ENCODE results near the gene PCYT1B. TPM values are rescaled to one million over a fixed set of nuclear protein-coding genes. Genes with fewer than 3 reads are reported as not detected.

PCYT1B gene
- total RNA-seq, 1 experiment from 2014 or later = 20.7 TPM

DNA sequence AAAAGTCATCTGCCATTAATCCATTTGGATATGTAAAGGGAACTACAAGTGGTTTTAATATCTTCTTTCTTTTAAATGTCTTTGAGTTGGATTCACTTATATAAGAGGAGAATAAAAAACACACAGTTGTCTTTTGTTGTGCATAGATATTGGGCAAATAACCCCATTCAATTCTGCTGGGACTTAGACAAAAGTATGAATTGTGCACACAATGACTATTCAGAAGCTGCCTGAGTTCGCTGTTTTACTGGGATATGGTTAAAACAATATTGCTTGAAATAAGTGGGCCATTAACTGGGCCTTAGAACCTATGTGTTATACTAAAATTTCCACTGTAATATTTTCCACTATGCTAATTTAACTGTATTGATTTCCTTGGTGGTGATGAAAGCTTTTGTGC lies 71.7 kb downstream of the PCYT1B start (continued):
- TF ChIP-seq ZNF219 (CRISPR knock-in tag; IDR thresholded peaks at IDR 0.05; ENCODE audit: borderline replicate concordance) (no peak), ZNF232 (CRISPR knock-in tag; IDR thresholded peaks at IDR 0.05) (no peak), FOXK1 (CRISPR knock-in tag; IDR thresholded peaks at IDR 0.05) (no peak), ETV6 (CRISPR knock-in tag; IDR thresholded peaks at IDR 0.05) (no peak), TCF7 (CRISPR knock-in tag; IDR thresholded peaks at IDR 0.05; ENCODE audit: low read depth) (no peak)
- TF ChIP-seq, protein P1, sequence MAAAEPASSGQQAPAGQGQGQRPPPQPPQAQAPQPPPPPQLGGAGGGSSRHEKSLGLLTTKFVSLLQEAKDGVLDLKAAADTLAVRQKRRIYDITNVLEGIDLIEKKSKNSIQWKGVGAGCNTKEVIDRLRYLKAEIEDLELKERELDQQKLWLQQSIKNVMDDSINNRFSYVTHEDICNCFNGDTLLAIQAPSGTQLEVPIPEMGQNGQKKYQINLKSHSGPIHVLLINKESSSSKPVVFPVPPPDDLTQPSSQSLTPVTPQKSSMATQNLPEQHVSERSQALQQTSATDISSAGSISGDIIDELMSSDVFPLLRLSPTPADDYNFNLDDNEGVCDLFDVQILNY (CRISPR knock-in tag; IDR thresholded peaks at IDR 0.05) = no peak
- TF ChIP-seq, protein P2, sequence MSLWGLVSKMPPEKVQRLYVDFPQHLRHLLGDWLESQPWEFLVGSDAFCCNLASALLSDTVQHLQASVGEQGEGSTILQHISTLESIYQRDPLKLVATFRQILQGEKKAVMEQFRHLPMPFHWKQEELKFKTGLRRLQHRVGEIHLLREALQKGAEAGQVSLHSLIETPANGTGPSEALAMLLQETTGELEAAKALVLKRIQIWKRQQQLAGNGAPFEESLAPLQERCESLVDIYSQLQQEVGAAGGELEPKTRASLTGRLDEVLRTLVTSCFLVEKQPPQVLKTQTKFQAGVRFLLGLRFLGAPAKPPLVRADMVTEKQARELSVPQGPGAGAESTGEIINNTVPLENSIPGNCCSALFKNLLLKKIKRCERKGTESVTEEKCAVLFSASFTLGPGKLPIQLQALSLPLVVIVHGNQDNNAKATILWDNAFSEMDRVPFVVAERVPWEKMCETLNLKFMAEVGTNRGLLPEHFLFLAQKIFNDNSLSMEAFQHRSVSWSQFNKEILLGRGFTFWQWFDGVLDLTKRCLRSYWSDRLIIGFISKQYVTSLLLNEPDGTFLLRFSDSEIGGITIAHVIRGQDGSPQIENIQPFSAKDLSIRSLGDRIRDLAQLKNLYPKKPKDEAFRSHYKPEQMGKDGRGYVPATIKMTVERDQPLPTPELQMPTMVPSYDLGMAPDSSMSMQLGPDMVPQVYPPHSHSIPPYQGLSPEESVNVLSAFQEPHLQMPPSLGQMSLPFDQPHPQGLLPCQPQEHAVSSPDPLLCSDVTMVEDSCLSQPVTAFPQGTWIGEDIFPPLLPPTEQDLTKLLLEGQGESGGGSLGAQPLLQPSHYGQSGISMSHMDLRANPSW (CRISPR knock-in tag; conservative IDR thresholded peaks at IDR 0.05; ENCODE audit: low read depth) = no peak
- TF ChIP-seq, protein P3, sequence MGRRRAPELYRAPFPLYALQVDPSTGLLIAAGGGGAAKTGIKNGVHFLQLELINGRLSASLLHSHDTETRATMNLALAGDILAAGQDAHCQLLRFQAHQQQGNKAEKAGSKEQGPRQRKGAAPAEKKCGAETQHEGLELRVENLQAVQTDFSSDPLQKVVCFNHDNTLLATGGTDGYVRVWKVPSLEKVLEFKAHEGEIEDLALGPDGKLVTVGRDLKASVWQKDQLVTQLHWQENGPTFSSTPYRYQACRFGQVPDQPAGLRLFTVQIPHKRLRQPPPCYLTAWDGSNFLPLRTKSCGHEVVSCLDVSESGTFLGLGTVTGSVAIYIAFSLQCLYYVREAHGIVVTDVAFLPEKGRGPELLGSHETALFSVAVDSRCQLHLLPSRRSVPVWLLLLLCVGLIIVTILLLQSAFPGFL (CRISPR knock-in tag; IDR thresholded peaks at IDR 0.05; ENCODE audit: borderline replicate concordance) = no peak
- TF ChIP-seq, protein P4, sequence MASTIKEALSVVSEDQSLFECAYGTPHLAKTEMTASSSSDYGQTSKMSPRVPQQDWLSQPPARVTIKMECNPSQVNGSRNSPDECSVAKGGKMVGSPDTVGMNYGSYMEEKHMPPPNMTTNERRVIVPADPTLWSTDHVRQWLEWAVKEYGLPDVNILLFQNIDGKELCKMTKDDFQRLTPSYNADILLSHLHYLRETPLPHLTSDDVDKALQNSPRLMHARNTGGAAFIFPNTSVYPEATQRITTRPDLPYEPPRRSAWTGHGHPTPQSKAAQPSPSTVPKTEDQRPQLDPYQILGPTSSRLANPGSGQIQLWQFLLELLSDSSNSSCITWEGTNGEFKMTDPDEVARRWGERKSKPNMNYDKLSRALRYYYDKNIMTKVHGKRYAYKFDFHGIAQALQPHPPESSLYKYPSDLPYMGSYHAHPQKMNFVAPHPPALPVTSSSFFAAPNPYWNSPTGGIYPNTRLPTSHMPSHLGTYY (CRISPR knock-in tag; IDR thresholded peaks at IDR 0.05) = no peak

DNA sequence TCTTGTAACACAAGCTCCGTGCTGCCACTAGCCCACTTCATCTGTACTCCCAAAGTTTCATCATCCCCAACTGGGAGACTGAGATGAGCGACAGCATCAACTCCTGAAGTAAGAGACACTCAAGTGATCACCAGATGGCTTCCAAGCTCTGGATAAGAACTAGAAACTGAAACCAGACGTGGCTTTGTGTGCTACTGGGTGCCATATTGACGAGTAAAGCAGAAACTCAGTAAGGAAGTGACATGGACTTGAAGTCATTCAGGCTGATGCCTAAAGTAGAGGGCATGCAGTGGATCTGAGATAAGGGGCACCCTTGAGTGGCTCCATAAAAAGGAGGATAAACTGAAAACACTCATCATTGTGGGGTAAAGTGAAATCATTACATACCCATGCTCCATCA lies 72.4 kb downstream of the PCYT1B start:
- Mint-ChIP-seq H3K9me3 (no peaks in the 10 kb centered on the region), H3K4me1 (no peaks in the 10 kb centered on the region), H3K4me3 (no peak overlapping the region), H3K27me3 (ENCODE audit: low read depth) (no peaks in the 10 kb centered on the region), H3K36me3 (peaks cover 19% of the 10 kb centered on the region), H3K27ac (no peak overlapping the region)
- DNase-seq (ENCODE audit: low spot score) (no peak), ATAC-seq (no peak)
- CTCF ChIA-PET = no interaction called here
- POLR2A ChIA-PET = no interaction called here
- TF ChIP-seq, protein P5, sequence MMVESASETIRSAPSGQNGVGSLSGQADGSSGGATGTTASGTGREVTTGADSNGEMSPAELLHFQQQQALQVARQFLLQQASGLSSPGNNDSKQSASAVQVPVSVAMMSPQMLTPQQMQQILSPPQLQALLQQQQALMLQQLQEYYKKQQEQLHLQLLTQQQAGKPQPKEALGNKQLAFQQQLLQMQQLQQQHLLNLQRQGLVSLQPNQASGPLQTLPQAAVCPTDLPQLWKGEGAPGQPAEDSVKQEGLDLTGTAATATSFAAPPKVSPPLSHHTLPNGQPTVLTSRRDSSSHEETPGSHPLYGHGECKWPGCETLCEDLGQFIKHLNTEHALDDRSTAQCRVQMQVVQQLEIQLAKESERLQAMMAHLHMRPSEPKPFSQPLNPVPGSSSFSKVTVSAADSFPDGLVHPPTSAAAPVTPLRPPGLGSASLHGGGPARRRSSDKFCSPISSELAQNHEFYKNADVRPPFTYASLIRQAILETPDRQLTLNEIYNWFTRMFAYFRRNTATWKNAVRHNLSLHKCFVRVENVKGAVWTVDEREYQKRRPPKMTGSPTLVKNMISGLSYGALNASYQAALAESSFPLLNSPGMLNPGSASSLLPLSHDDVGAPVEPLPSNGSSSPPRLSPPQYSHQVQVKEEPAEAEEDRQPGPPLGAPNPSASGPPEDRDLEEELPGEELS (CRISPR knock-in tag; IDR thresholded peaks at IDR 0.05) = no peak
- TF ChIP-seq ZNF263 (CRISPR knock-in tag; IDR thresholded peaks at IDR 0.05; ENCODE audit: low read depth) (no peak), CREM (CRISPR knock-in tag; IDR thresholded peaks at IDR 0.05) (no peak), HMGA2 (CRISPR knock-in tag; IDR thresholded peaks at IDR 0.05) (no peak)
- TF ChIP-seq, protein P6, sequence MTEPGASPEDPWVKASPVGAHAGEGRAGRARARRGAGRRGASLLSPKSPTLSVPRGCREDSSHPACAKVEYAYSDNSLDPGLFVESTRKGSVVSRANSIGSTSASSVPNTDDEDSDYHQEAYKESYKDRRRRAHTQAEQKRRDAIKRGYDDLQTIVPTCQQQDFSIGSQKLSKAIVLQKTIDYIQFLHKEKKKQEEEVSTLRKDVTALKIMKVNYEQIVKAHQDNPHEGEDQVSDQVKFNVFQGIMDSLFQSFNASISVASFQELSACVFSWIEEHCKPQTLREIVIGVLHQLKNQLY (CRISPR knock-in tag; IDR thresholded peaks at IDR 0.05) = no peak

DNA sequence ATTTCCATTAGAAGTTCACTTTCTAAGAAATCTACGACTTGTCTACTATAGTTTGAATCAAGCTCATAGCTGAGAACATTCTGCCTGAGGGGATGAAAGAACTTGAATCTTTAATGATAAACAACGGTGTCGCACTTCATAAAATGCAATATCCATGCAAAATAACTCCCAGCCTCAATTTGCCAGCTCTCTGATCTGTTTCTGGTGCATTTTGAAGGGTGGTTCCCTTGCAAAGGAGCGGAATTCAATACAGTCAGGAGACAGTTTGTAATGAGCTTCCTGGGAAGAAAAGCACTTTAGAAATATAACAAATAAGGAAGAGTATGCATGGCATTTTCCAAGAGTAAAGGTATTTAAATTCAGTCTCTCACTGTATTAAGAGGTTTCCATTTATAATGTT lies 80.0 kb downstream of the PCYT1B start:
- no peak overlapping the region for H3K4me3 Mint-ChIP-seq
- ChIA-PET CTCF (no interaction called here), POLR2A (no interaction called here)
- peaks cover 11% of the 10 kb centered on the region for H3K36me3 Mint-ChIP-seq
- no peak for DNase-seq (ENCODE audit: low spot score)
- H3K27ac Mint-ChIP-seq = no peak overlapping the region
- no peaks in the 10 kb centered on the region for H3K4me1 Mint-ChIP-seq
- no peak for TF ChIP-seq NR2C2 (CRISPR knock-in tag; IDR thresholded peaks at IDR 0.05)
- TF ChIP-seq TP53 (CRISPR knock-in tag; IDR thresholded peaks at IDR 0.05) = no peak
- TF ChIP-seq HMGA2 (CRISPR knock-in tag; IDR thresholded peaks at IDR 0.05) = no peak
- no peak for TF ChIP-seq SOX15 (CRISPR knock-in tag; IDR thresholded peaks at IDR 0.05)
- TF ChIP-seq, protein P7, sequence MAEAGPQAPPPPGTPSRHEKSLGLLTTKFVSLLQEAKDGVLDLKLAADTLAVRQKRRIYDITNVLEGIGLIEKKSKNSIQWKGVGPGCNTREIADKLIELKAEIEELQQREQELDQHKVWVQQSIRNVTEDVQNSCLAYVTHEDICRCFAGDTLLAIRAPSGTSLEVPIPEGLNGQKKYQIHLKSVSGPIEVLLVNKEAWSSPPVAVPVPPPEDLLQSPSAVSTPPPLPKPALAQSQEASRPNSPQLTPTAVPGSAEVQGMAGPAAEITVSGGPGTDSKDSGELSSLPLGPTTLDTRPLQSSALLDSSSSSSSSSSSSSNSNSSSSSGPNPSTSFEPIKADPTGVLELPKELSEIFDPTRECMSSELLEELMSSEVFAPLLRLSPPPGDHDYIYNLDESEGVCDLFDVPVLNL (CRISPR knock-in tag; IDR thresholded peaks at IDR 0.05; ENCODE audit: borderline replicate concordance, low read depth) = no peak
- no peak for TF ChIP-seq SMAD3 (CRISPR knock-in tag; IDR thresholded peaks at IDR 0.05; ENCODE audit: borderline replicate concordance)
- H3K9me3 Mint-ChIP-seq = no peaks in the 10 kb centered on the region
- H3K27me3 Mint-ChIP-seq (ENCODE audit: low read depth) = no peaks in the 10 kb centered on the region
- no peak for ATAC-seq

Measured in WTC11 (cell line).